ES-I3 (cell line): ENCODE data around the gene DACH1.
"Not testable (repeated sequence)": the region's sequence is repeated elsewhere in the genome, so short reads cannot be mapped to it uniquely, and the experiment has no call there.

Source experiments
- H3K36me3 ChIP-seq: 2 replicates; pipeline ENCODE4 v1.6.1; 2013; ENCODE audit warnings: mild to moderate bottlenecking, low read length, control low read depth, moderate library complexity; ENCODE audit not compliant: insufficient read depth
- H3K4me1 ChIP-seq: 2 replicates; pipeline ENCODE4 v1.6.1; 2013; ENCODE audit warnings: mild to moderate bottlenecking, control low read depth, low read length; ENCODE audit not compliant: insufficient read depth
- H3K9ac ChIP-seq: 2 replicates; pipeline ENCODE4 v1.6.1; 2013; ENCODE audit warnings: low read depth, mild to moderate bottlenecking, low read length, moderate library complexity
- H3K9me3 ChIP-seq: 2 replicates; pipeline ENCODE4 v1.6.1; 2013; ENCODE audit warnings: mild to moderate bottlenecking, low read length, moderate library complexity; ENCODE audit not compliant: control insufficient read depth, insufficient read depth

The DACH1 gene

GRCh38 chr13:71861769-71862458 is 5.1 kb downstream of the DACH1 start:
- no peaks in the 10 kb centered on the region for H3K4me1 ChIP-seq
- no peak overlapping the region for H3K9ac ChIP-seq
- H3K9me3 ChIP-seq = no peaks in the 10 kb centered on the region
- no peaks in the 10 kb centered on the region for H3K36me3 ChIP-seq

- no peaks in the 10 kb centered on the region for H3K4me1 ChIP-seq
- H3K9ac ChIP-seq = no peak overlapping the region
Observed at GRCh38 chr13:71860547-71861138, 6.4 kb downstream of the DACH1 start.

GRCh38 chr13:71858647-71859046 is 8.4 kb downstream of the DACH1 start:
- Histone ChIP-seq H3K9ac (no peak overlapping the region), H3K4me1 (no peaks in the 10 kb centered on the region)

More at GRCh38 chr13:71860547-71861138, 6.4 kb downstream of the DACH1 start:
- Histone ChIP-seq H3K36me3 (no peaks in the 10 kb centered on the region), H3K9me3 (no peaks in the 10 kb centered on the region)

DNA sequence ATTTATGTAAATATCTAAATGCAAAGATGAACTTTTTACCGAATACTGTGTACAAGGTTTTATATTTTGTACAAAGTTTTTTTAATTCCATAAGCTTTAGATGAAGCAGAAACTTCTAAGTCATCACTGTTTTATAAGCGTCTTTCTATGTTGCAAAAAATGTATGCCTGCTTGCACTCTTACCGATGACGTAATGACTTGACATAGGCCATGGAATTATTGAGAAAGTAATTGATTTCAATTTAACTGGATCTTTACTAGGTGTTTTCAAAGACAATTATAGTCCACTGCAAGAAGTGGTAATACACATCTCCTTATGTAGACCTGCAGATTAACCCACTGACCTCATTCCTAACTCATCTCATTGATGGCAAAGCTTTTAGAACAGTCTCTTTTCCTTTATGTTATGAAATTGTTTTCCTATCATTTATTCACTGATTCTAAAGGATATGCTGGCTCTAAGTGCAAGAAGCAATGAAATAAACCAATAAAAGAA is 10.4 kb downstream of the DACH1 start:
- H3K9ac ChIP-seq = no peak overlapping the region
- no peaks in the 10 kb centered on the region for H3K9me3 ChIP-seq
- H3K4me1 ChIP-seq = no peaks in the 10 kb centered on the region
- no peaks in the 10 kb centered on the region for H3K36me3 ChIP-seq

More at GRCh38 chr13:71858647-71859046, 8.4 kb downstream of the DACH1 start:
- Histone ChIP-seq H3K9me3 (no peaks in the 10 kb centered on the region), H3K36me3 (no peaks in the 10 kb centered on the region)

DNA sequence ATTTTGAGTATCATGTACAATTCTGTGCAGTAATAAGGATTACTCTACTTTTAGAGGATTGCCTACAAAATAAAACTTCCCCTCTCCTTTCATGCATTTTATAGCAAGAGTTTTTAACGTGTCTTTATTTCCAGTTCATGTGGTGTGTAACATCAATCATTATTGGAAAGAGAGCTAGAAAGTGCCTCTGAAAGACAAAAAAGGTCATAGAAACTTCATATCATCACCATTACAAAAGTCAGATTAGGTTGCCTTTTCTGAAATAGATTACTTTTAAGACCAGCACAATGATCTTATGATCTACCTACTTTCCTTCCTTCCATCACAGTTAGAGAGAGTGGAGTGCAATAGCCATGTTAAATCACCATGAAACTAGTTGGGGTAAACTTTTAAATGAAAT is 12.6 kb downstream of the DACH1 start:
- Histone ChIP-seq H3K36me3 (no peaks in the 10 kb centered on the region), H3K4me1 (no peaks in the 10 kb centered on the region), H3K9ac (no peak overlapping the region), H3K9me3 (no peaks in the 10 kb centered on the region)

GRCh38 chr13:71853725-71854124 is 13.3 kb downstream of the DACH1 start:
- no peaks in the 10 kb centered on the region for H3K4me1 ChIP-seq
- H3K9ac ChIP-seq = no peak overlapping the region
- no peaks in the 10 kb centered on the region for H3K9me3 ChIP-seq
- H3K36me3 ChIP-seq = no peaks in the 10 kb centered on the region

GRCh38 chr13:71852736-71853135 is 14.3 kb downstream of the DACH1 start:
- H3K4me1 ChIP-seq = no peaks in the 10 kb centered on the region
- H3K9ac ChIP-seq = no peak overlapping the region
- H3K9me3 ChIP-seq = no peaks in the 10 kb centered on the region
- no peaks in the 10 kb centered on the region for H3K36me3 ChIP-seq

GRCh38 chr13:71851498-71852409 is 15.2 kb downstream of the DACH1 start:
- H3K36me3 ChIP-seq = no peaks in the 10 kb centered on the region
- no peaks in the 10 kb centered on the region for H3K4me1 ChIP-seq
- no peak overlapping the region for H3K9ac ChIP-seq
- H3K9me3 ChIP-seq = no peaks in the 10 kb centered on the region

- H3K4me1 ChIP-seq = peaks cover 4% of the 10 kb centered on the region; the same call in 1 of the 2 replicates
- H3K9me3 ChIP-seq = no peaks in the 10 kb centered on the region
- no peaks in the 10 kb centered on the region for H3K36me3 ChIP-seq
- H3K9ac ChIP-seq = no peak overlapping the region
Observed at GRCh38 chr13:71842003-71842402, 25.0 kb downstream of the DACH1 start.

- no peak overlapping the region for H3K9ac ChIP-seq
- no peaks in the 10 kb centered on the region for H3K9me3 ChIP-seq
- H3K4me1 ChIP-seq = peaks cover 4% of the 10 kb centered on the region; the same call in 1 of the 2 replicates
- no peaks in the 10 kb centered on the region for H3K36me3 ChIP-seq
Observed at GRCh38 chr13:71838842-71839241, 28.2 kb downstream of the DACH1 start.

- not testable (repeated sequence) for H3K9me3 ChIP-seq, H3K4me1 ChIP-seq, H3K9ac ChIP-seq, H3K36me3 ChIP-seq
Observed at GRCh38 chr13:71837582-71837981, 29.4 kb downstream of the DACH1 start.

GRCh38 chr13:71831716-71832115 is 35.3 kb downstream of the DACH1 start:
- H3K36me3 ChIP-seq = no peaks in the 10 kb centered on the region
- H3K9ac ChIP-seq = no peak overlapping the region
- peaks cover 8% of the 10 kb centered on the region for H3K4me1 ChIP-seq
- H3K9me3 ChIP-seq = no peaks in the 10 kb centered on the region

DNA sequence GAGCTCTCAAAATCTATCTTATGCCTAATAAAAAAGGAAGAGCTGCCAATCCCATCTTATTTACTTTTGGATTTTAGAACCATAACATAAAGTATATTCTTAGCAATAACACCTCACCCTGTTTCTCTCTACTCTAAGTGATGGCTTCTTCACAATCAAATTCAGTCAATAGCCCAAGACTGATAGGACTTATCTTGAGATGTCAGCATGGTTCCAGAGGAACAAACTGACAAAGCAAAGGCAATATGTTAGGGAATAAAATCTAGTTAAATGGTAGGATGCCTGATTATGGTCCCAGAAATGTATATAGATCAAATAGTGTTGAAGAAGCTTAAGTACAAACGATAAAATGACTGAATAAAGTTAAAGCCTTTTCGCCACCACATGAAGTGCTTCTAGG is 36.3 kb downstream of the DACH1 start:
- no peaks in the 10 kb centered on the region; the same call in 1 of the 2 replicates for H3K9me3 ChIP-seq
- no peaks in the 10 kb centered on the region for H3K36me3 ChIP-seq
- H3K9ac ChIP-seq = no peak overlapping the region
- peaks cover 8% of the 10 kb centered on the region for H3K4me1 ChIP-seq

DNA sequence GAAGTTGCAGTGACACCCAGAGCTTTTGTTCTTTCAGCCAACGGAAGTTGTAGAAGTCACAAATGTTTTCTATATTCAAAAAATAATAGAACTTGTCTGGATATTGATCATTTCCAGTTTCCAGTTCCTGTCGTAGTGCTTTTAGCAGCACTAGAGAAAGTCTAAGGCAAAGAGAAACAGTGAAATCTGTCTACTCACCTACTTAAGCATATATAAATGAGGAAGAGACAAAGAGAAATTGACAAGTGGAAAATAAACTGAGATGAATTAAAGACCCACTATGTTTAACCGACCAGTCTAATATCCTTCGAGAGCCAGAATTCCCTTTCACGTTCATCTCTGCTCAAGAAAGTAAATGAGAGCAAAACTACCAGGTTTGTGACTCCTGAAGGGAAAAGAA is 36.7 kb downstream of the DACH1 start:
- Histone ChIP-seq H3K9ac (no peak overlapping the region), H3K4me1 (peaks cover 8% of the 10 kb centered on the region), H3K36me3 (no peaks in the 10 kb centered on the region), H3K9me3 (no peaks in the 10 kb centered on the region; the same call in 1 of the 2 replicates)
